Brain microvascular endothelial cell (primary cell): Measurements from ENCODE around the gene ITPK1.

Source experiments
- DNase-seq: peaks from one replicate; pipeline ENCODE4 v3.0.0-alpha.2; 2020
- H3K27ac ChIP-seq: fragments of 250-450 bp; sonication (Bioruptor Pico); 2 replicates; pipeline ENCODE4 v1.5.1; 2020; ENCODE audit warnings: mild to moderate bottlenecking, moderate library complexity
- H3K27me3 ChIP-seq: fragments of 250-450 bp; sonication (Bioruptor Pico); replicated peaks from 2 replicates; pipeline ENCODE4 v1.5.1; 2020; ENCODE audit warnings: mild to moderate bottlenecking
- H3K36me3 ChIP-seq: fragments of 250-450 bp; sonication (Bioruptor Pico); replicated peaks from 2 replicates; pipeline ENCODE4 v1.5.1; 2020; ENCODE audit warnings: mild to moderate bottlenecking
- H3K4me3 ChIP-seq: 2 replicates; pipeline ENCODE4 v1.5.1; 2011; ENCODE audit warnings: low read depth, mild to moderate bottlenecking, control low read depth, low read length, moderate library complexity
- in situ Hi-C: cut with HindIII; loops from 2 replicates; pipeline ENCODE4 v1.10.0; 2017; ENCODE audit warnings: low sequenced_read_pairs, low pct_ligation_motif_present
- TF ChIP-seq, protein P1 (sequence below): IDR thresholded peaks from 2 replicates; pipeline ENCODE4 v1.5.1; 2011; ENCODE audit warnings: low read depth, mild to moderate bottlenecking, moderate library complexity, low read length, control low read depth, inconsistent platforms; ENCODE audit errors: missing control alignments

The ITPK1 gene

DNA sequence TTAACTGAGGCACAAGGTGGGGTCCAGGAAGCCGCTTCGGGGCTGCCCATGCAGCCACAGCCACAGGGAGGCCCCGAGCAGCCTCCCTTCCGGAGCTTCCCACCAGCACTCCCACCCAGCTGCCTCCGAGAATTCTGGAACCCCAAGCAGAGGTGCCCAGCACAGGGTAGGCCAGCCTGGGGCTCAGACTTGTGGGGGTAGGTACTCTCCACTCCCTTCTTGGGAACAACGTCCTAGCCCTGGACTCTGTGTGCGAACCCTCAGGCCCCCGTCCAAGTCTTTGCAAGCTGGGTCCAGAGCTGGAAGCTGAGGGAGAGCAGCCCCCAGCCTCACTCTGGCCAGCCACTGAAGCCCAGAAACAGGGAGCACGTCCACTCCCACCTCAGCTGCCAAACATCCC, 16.1 kb downstream of the ITPK1 start:
- H3K27me3 ChIP-seq: no peaks in the 10 kb centered on the region
- TF ChIP-seq, protein P1, sequence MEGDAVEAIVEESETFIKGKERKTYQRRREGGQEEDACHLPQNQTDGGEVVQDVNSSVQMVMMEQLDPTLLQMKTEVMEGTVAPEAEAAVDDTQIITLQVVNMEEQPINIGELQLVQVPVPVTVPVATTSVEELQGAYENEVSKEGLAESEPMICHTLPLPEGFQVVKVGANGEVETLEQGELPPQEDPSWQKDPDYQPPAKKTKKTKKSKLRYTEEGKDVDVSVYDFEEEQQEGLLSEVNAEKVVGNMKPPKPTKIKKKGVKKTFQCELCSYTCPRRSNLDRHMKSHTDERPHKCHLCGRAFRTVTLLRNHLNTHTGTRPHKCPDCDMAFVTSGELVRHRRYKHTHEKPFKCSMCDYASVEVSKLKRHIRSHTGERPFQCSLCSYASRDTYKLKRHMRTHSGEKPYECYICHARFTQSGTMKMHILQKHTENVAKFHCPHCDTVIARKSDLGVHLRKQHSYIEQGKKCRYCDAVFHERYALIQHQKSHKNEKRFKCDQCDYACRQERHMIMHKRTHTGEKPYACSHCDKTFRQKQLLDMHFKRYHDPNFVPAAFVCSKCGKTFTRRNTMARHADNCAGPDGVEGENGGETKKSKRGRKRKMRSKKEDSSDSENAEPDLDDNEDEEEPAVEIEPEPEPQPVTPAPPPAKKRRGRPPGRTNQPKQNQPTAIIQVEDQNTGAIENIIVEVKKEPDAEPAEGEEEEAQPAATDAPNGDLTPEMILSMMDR: no peak
- no peak overlapping the region for H3K4me3 ChIP-seq
- no peak for DNase-seq
- no peaks in the 10 kb centered on the region for H3K36me3 ChIP-seq
- in situ Hi-C loops: no loop called here
- H3K27ac ChIP-seq: no peak overlapping the region

- Histone ChIP-seq H3K27me3 (no peaks in the 10 kb centered on the region), H3K27ac (no peak overlapping the region), H3K36me3 (no peaks in the 10 kb centered on the region), H3K4me3 (no peak overlapping the region)
- in situ Hi-C loops: no loop called here
- TF ChIP-seq, protein P1: no peak
- no peak for DNase-seq
These were observed 16.5 kb downstream of the ITPK1 start for GRCh38 chr14:93099196-93099595.

- Histone ChIP-seq H3K27ac (no peak overlapping the region), H3K36me3 (no peaks in the 10 kb centered on the region), H3K27me3 (no peaks in the 10 kb centered on the region), H3K4me3 (no peak overlapping the region)
- in situ Hi-C loops: no loop called here
- TF ChIP-seq, protein P1: no peak
- no peak for DNase-seq
These were observed 18.9 kb downstream of the ITPK1 start for GRCh38 chr14:93096691-93097322.

GRCh38 chr14:93095742-93096510, 19.8 kb downstream of the ITPK1 start:
- in situ Hi-C loops: no loop called here

DNA sequence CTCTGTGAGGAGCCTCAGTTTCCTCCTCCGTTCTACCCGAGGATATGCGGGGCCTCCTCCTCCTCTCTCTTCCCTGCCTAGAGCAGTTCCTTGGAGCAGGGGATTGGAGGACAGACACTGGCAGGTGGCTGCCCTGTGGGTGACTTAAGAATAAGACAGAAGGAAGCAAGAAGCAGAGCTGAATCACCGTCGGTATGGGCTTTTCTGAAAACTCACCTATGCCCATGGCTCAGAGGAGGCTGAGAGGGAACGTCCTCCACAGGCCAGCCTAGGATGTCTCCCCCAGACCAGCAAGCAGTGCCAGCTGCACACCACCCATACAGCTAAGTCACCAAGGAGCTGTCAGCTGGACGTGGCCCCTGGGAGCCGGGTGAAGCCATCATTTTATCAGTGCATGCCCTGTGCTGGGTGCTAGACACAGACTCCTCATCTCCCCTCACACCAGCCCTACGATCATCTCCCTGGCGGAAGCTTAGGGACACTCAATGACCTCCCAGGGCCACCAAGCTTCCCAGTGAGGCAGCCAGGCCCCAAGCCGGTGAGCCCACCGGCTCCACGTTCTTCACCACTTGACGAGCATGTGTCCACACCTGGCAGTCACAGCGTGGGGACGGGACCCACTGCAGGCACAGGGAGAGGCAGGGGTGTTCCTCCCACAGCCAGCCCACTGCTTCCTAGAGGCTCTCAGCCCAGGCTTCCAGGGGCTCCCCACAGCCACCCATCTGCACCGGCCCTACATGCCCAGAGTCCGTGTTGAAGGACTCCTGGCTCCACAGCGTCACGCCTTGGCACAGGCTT, 21.4 kb downstream of the ITPK1 start:
- Histone ChIP-seq H3K27me3 (no peaks in the 10 kb centered on the region), H3K36me3 (no peaks in the 10 kb centered on the region), H3K27ac (no peak overlapping the region), H3K4me3 (no peak overlapping the region)
- in situ Hi-C loops: no loop called here
- DNase-seq: no peak
- TF ChIP-seq, protein P1: no peak

More at GRCh38 chr14:93095742-93096510, 19.8 kb downstream of the ITPK1 start:
- TF ChIP-seq, protein P1: no peak
- Histone ChIP-seq H3K4me3 (no peak overlapping the region), H3K27me3 (no peaks in the 10 kb centered on the region), H3K27ac (no peak overlapping the region), H3K36me3 (no peaks in the 10 kb centered on the region)
- no peak for DNase-seq
